GM12873 (cell line): ENCODE data around the gene MYO15A.

ENCODE experiments used
- TF ChIP-seq, protein P1 (sequence below): IDR thresholded peaks from 2 replicates; pipeline ENCODE4 v1.5.1; 2012; ENCODE audit warnings: low read depth, mild to moderate bottlenecking, moderate library complexity, low read length, control low read depth; ENCODE audit not compliant: insufficient read depth; ENCODE audit errors: missing control alignments

MYO15A gene

GRCh38 chr17:18186627-18186982 is 78.0 kb downstream of the MYO15A start:
- TF ChIP-seq, protein P1, sequence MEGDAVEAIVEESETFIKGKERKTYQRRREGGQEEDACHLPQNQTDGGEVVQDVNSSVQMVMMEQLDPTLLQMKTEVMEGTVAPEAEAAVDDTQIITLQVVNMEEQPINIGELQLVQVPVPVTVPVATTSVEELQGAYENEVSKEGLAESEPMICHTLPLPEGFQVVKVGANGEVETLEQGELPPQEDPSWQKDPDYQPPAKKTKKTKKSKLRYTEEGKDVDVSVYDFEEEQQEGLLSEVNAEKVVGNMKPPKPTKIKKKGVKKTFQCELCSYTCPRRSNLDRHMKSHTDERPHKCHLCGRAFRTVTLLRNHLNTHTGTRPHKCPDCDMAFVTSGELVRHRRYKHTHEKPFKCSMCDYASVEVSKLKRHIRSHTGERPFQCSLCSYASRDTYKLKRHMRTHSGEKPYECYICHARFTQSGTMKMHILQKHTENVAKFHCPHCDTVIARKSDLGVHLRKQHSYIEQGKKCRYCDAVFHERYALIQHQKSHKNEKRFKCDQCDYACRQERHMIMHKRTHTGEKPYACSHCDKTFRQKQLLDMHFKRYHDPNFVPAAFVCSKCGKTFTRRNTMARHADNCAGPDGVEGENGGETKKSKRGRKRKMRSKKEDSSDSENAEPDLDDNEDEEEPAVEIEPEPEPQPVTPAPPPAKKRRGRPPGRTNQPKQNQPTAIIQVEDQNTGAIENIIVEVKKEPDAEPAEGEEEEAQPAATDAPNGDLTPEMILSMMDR = no peak

GRCh38 chr17:18187226-18187625 is 78.7 kb downstream of the MYO15A start:
- TF ChIP-seq, protein P1 = no peak

DNA sequence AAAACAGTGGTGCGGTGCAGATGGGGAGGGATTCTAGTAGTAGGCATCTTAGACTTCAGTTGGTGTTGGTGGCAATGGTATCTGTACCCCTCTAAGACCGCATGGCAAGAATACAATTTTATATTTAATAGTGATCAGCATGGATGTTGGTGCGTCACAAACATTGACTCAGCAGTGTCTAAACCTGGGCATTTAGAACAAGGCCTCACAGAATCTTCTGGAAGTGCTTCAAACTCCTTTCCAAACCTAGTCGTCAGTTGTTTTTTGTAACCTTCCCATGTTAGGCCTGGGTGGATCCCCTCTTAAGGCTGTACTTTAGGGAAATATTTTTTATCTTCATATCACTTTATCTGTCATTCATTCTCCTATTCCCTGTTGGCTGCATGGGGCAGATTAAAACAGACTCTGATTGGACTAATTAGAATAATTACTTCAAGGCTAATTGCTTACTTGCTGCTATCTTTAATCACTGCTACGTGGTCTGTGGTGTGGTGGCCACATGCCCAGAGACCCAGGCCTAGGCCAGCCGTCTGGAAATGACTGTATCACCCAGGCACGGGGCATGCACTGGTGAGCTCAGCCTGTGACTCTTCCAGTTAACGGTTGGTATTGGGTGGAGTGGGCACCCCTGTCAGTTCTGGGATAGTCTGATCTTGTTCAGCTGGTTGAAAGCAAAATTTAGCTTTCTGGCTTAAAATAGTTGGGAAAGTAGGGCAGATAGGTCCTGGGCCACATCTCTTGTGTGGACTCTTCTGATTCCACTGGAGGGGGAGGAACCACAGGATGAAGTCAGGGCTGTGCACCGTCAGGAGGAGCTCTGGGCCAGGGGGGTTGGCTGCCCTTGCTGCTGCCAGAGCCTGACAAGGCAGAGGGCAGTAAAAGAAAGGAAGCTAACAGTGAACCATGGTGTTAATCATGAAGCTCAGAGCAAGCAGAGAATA is 79.5 kb downstream of the MYO15A start:
- TF ChIP-seq, protein P1 = no peak

DNA sequence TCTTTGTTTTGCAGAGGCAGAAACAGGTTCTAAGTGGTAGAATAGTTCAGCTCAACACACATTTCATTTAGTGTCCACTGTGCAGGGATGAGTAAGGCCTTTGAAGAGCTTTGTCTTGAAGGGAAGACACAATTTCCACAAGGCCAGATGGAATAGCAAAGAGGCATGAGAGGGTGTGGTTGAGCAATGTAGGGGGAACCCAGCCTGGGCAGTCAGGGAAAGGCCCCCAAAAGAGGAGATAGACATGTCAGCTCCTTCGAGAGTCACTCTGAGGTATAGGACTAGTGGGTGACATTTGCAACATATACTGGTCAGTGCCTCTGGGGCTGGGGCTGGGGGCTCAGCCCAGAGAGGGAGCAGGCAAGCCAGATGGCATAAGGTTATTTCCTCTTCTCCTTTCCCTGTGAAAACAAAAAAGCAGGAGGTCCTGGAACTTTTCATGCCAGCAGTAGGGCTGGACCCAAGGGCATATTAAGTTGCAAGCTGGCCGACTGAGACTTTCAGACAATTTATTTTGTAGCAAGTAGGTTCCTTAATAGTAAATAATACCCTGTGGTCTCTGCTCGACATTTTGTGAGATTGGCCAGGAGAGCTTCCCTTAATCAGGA is 82.2 kb downstream of the MYO15A start:
- TF ChIP-seq, protein P1 = no peak

DNA sequence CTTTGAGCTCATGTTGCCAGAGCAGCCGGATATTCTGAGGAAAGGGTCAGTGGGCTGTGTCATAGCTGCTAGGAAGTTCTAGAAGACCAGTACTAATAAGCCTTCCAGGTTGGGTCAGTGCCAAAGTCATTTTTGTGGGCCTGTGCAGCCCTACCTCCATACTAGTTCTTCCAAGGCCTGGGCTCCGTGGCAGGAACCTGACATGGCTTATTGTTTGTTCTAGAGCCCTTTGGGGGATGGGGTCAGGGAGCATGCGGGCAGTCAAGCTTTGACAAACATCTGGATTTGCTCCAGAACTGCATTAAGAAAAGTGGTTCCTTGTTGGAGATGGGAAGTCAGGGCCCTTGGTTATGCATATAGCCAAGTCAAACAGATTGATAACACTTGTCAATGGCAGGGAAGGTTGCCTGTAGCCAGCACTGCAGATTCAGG is 82.7 kb downstream of the MYO15A start:
- TF ChIP-seq, protein P1 = no peak

- TF ChIP-seq, protein P1 = peak; percentile 47
Measured at GRCh38 chr17:18191967-18192366, 83.4 kb downstream of the MYO15A start.

GRCh38 chr17:18194394-18194793 is 85.8 kb downstream of the MYO15A start:
- TF ChIP-seq, protein P1 = no peak
